ENCODE measurements around the gene GNG7. TPM values are rescaled to one million over a fixed set of nuclear protein-coding genes. Genes with fewer than 3 reads are reported as not detected.
A peak's percentile ranks its signal among the peaks of the same experiment; 100 is the strongest.

Gene GNG7
- total RNA-seq, 4 donors from 2014 or later, result 0.57 to 3.8 (median 1.6) TPM

DNA sequence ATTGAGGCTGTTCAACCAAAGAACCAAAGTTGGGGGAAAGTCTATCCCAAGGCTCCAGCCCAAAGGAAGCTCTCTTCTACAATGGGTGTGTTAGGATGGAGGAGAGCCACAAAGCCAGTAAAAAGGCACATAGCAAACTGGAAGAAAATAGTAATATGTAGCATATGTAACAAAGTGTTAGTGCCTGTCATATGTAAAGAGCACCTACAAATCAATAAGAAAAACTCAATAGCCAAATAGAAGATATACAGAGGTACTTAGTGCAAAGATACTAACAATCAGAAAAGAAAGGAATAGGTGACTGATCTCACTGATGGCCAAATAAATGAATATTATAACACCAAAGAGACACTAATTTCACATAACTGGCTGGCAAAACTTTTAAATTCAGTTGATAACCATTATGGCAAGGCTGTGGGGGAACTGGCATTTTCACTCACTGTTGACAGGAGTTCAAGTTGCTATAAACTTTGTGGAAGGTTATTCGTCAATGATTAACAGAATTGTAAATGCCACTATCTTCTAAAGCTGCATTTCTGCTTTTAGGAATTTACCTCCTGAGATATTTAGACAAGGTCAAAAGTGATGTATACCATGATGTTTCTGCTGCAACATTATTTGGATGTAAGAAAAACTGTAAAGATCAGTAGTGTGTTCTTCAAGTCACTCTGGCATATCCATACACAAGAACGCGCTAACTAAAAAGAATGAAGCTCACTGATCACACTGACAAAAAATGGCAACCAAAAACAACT is 110.8 kb downstream of the GNG7 start:
- no peak overlapping the region for H3K4me3 ChIP-seq
- DNase-seq, result no peak
- WGBS, 2 donors, result 97 to 98% methylated on average over 3 of the region's 3 CpGs
- intact Hi-C loops (cut with DNase I), result no loop called here
- H3K27ac ChIP-seq, result no peak overlapping the region
- H3K9me3 ChIP-seq, result no peaks in the 10 kb centered on the region
- H3K36me3 ChIP-seq, result no peaks in the 10 kb centered on the region
- TF ChIP-seq POLR2A (IDR thresholded peaks at IDR 0.05), result no peak
- TF ChIP-seq, protein P1, sequence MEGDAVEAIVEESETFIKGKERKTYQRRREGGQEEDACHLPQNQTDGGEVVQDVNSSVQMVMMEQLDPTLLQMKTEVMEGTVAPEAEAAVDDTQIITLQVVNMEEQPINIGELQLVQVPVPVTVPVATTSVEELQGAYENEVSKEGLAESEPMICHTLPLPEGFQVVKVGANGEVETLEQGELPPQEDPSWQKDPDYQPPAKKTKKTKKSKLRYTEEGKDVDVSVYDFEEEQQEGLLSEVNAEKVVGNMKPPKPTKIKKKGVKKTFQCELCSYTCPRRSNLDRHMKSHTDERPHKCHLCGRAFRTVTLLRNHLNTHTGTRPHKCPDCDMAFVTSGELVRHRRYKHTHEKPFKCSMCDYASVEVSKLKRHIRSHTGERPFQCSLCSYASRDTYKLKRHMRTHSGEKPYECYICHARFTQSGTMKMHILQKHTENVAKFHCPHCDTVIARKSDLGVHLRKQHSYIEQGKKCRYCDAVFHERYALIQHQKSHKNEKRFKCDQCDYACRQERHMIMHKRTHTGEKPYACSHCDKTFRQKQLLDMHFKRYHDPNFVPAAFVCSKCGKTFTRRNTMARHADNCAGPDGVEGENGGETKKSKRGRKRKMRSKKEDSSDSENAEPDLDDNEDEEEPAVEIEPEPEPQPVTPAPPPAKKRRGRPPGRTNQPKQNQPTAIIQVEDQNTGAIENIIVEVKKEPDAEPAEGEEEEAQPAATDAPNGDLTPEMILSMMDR (IDR thresholded peaks at IDR 0.05), result no peak
- H3K4me1 ChIP-seq, result peaks cover 0 to 21% (median 0%) of the 10 kb centered on the region in 3 donors
- no peaks in the 10 kb centered on the region for H3K27me3 ChIP-seq

DNA sequence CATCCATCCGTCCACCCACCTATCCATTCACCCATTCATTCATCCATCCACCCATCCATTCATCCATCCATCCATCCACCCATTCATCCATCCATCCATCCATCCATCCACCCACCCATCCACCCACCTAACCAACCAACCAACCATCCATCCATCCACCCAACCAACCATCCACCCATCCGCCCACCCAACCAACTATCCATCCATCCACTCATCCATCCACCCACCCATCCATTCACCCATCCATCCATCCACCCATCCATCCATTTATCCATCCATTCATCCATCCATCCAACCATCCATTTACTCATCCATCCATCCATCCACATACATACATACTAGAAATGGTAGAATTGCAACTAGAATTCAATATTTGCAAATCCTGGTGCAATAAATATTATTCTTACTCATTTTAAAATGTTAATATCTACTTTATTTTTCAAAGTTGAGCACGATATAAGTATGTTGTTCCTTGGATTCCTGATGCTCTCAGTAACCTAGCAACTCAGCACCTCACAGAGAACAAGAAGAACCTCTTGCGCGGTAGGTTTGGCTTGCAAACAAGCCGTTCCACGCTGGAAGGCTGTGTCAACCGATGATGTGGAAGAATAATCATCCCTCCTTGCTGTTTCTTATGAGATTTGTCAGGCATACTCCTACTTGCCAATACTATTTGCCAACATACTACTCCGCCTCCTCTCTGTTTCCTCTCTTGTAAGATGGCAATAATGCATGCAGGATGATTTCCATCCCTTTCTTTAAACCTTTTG is 111.7 kb downstream of the GNG7 start:
- WGBS, 2 donors, result 89 to 92% methylated on average over 9 of the region's 9 CpGs
- intact Hi-C loops (cut with DNase I), result no loop called here
- H3K4me3 ChIP-seq, result no peak overlapping the region
- H3K36me3 ChIP-seq, result no peaks in the 10 kb centered on the region
- no peak for DNase-seq
- no peaks in the 10 kb centered on the region for H3K9me3 ChIP-seq
- no peak for TF ChIP-seq POLR2A (IDR thresholded peaks at IDR 0.05)
- TF ChIP-seq, protein P1 (IDR thresholded peaks at IDR 0.05), result no peak
- no peaks in the 10 kb centered on the region for H3K27me3 ChIP-seq
- H3K4me1 ChIP-seq, result peaks cover 0 to 21% (median 0%) of the 10 kb centered on the region in 3 donors
- no peak overlapping the region for H3K27ac ChIP-seq

DNA sequence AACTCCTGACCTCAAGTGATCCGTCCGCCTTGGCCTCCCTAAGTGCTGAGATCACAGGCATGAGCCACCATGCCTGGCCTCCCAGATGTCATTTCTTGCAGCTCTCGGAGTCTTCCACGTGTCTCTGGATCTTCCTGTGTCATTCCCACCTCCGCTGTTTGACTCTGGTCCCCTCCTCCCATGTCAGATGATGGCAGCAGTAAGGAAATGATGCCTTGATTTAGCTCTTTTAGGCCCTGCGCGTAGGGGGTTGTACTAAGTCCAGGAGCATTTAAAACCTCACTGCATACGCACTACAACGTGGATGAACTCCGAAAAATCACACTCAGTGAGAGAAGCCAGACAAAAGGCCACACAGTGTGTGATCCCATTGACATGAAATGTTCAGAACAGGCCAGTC is 113.1 kb downstream of the GNG7 start:
- Histone ChIP-seq H3K9me3 (no peaks in the 10 kb centered on the region), H3K36me3 (no peaks in the 10 kb centered on the region), H3K4me1 (peaks cover 0 to 21% (median 0%) of the 10 kb centered on the region in 3 donors), H3K27ac (no peak overlapping the region), H3K4me3 (no peak overlapping the region), H3K27me3 (no peaks in the 10 kb centered on the region)
- no peak for DNase-seq
- WGBS, 2 donors, result 93 to 94% methylated on average over 8 to 10 of the region's 10 CpGs
- TF ChIP-seq, protein P1 (IDR thresholded peaks at IDR 0.05), result no peak
- TF ChIP-seq POLR2A (IDR thresholded peaks at IDR 0.05), result no peak
- intact Hi-C loops (cut with DNase I), result no loop called here

DNA sequence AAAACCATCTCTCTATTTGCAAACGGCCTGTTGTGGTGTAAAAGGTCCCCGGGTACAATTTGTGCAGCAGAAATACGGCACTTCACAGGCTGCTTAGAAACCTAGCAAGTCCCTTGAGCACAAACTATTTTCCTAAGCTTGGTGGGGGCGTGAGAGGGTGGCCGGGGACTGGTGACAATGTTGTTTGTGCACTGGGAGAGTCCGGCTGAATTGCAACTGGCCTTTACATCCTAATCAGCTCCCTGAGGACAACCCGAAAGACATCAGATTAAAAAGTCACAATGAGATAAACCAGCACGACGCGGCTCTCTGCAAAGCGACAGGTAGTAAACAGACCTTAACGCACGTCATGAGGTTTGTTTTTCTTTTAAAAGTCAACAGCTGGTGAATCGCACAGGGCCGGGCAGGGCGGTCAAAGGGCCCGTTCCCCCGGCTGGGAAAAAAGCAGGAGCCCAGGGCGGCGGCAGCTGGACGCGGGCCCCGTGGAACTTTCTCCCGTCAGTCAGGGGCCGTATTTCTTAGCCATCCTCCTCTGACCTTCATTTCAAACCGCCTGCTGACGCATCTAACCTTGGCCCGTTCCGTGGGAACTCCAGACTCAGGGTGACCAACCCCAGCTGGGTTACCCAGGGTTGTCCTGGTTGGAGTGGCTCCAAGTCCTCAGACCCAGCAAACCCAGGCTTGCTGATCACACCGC is 114.3 kb downstream of the GNG7 start:
- Histone ChIP-seq H3K36me3 (no peaks in the 10 kb centered on the region), H3K4me1 (peaks cover 0 to 21% (median 0%) of the 10 kb centered on the region in 3 donors), H3K9me3 (peaks cover 0 to 10% (median 0%) of the 10 kb centered on the region in 3 donors), H3K4me3 (no peak overlapping the region), H3K27me3 (no peaks in the 10 kb centered on the region), H3K27ac (peak overlapping the region in 3 of 4 donors; percentile 45 to 77 (median 68))
- intact Hi-C loops (cut with DNase I), result no loop called here
- DNase-seq, result no peak
- WGBS, 2 donors, result 70 to 76% methylated on average over 17 to 25 of the region's 30 CpGs
- TF ChIP-seq, protein P1 (IDR thresholded peaks at IDR 0.05), result no peak
- no peak for TF ChIP-seq POLR2A (IDR thresholded peaks at IDR 0.05)
